ENCODE measurements around the gene VPS16. TPM values are rescaled to one million over a fixed set of nuclear protein-coding genes. Genes with fewer than 3 reads are reported as not detected.
A peak's percentile ranks its signal among the peaks of the same experiment; 100 is the strongest.

The VPS16 gene
- total and polyA plus RNA-seq, 11 donors: 13.9 to 28.6 (median 19.7) TPM

DNA sequence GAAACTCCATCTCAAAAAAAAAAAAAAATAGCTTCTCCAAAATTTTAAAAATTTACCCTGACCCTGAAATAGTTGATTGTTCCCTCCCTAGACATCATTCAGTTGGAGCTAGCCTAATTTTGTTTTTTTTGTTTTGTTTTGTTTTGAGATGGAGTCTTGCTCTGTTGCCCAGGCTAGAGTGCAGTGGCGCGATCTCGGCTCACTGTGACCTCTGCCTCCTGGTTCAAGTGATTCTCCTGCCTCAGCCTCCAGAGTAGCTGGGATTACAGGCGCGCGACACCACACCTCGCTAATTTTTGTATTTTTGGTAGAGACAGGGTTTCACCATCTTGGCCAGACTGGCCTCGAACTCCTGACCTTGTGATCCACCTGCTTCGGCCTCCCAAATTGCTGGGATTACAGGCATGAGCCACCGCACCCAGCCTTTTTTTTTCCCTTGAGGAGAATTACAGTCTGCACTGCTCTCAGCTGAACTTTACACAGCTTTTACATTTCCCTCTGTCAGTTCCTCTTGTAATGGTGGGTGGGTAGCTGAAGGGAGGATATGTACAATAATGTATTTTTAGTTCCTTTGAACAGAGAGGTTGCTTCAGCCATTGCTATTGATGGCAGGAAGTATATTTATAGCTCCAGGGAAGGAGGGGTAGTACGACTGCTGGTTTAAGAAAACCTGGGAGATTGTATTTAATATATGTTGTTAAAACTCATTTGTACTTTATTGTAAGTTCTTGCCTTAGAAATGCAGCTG is 60.5 kb downstream of the VPS16 start:
- Histone ChIP-seq H3K4me3 (no peak overlapping the region), H3K36me3 (no peaks in the 10 kb centered on the region), H3K27me3 (no peaks in the 10 kb centered on the region), H3K4me1 (peaks cover 0 to 29% (median 6%) of the 10 kb centered on the region in 12 donors), H3K9me3 (peaks cover 0 to 11% (median 0%) of the 10 kb centered on the region in 12 donors), H3K27ac (peak overlapping the region in 2 of 12 donors; percentile 16 to 18)
- ATAC-seq: peak in 3 of 4 donors; percentile 24 to 68 (median 66)
- TF ChIP-seq, protein P1, sequence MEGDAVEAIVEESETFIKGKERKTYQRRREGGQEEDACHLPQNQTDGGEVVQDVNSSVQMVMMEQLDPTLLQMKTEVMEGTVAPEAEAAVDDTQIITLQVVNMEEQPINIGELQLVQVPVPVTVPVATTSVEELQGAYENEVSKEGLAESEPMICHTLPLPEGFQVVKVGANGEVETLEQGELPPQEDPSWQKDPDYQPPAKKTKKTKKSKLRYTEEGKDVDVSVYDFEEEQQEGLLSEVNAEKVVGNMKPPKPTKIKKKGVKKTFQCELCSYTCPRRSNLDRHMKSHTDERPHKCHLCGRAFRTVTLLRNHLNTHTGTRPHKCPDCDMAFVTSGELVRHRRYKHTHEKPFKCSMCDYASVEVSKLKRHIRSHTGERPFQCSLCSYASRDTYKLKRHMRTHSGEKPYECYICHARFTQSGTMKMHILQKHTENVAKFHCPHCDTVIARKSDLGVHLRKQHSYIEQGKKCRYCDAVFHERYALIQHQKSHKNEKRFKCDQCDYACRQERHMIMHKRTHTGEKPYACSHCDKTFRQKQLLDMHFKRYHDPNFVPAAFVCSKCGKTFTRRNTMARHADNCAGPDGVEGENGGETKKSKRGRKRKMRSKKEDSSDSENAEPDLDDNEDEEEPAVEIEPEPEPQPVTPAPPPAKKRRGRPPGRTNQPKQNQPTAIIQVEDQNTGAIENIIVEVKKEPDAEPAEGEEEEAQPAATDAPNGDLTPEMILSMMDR (IDR thresholded peaks at IDR 0.05): no peak
- TF ChIP-seq POLR2A (IDR thresholded peaks at IDR 0.05): no peak
- intact Hi-C loops (cut with DNase I): no loop called here
- no peak for DNase-seq
- WGBS, 4 donors: 73 to 82% (median 78%) methylated on average over 11 of the region's 11 CpGs

DNA sequence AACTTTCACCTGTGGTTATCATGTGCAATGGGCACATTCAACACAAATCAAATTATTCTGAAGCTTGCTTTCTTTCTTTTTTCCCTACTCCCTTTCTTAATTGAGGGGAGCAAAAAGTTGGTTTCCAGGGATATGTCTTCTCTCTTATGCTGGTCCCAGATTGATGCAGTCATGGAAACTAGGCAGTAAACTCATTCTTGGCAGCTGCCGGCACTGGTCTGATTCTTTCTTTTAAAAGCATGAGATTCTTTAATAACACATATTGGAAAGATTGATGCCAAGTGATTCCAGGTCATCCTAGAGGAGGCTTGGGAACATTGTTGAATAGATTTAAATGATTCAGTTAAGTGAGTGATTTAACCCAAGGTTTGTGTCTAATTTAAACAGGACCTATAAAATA is 61.7 kb downstream of the VPS16 start:
- Histone ChIP-seq H3K9me3 (no peaks in the 10 kb centered on the region), H3K4me1 (peaks cover 0 to 29% (median 10%) of the 10 kb centered on the region in 12 donors), H3K27ac (peak overlapping the region in 1 of 12 donors; percentile 12), H3K27me3 (no peaks in the 10 kb centered on the region), H3K4me3 (no peak overlapping the region), H3K36me3 (no peaks in the 10 kb centered on the region)
- no peak for TF ChIP-seq POLR2A (IDR thresholded peaks at IDR 0.05)
- TF ChIP-seq, protein P1 (IDR thresholded peaks at IDR 0.05): no peak
- ATAC-seq (no peak), DNase-seq (no peak)
- intact Hi-C loops (cut with DNase I): no loop called here
- WGBS, 4 donors: 0 to 70% (median 10%) methylated on average over 1 of the region's 1 CpG

GRCh38 chr20:2902818-2903217 is 62.3 kb downstream of the VPS16 start:
- Histone ChIP-seq H3K36me3 (no peaks in the 10 kb centered on the region), H3K27ac (no peak overlapping the region), H3K9me3 (no peaks in the 10 kb centered on the region), H3K4me1 (peaks cover 0 to 29% (median 16%) of the 10 kb centered on the region in 12 donors), H3K4me3 (no peak overlapping the region), H3K27me3 (no peaks in the 10 kb centered on the region)
- ATAC-seq (no peak), DNase-seq (no peak)
- intact Hi-C loops (cut with DNase I): no loop called here
- no peak for TF ChIP-seq POLR2A (IDR thresholded peaks at IDR 0.05)
- TF ChIP-seq, protein P1 (IDR thresholded peaks at IDR 0.05): no peak
- 96 to 99% (median 98%) methylated on average over 3 of the region's 3 CpGs for WGBS, 4 donors

GRCh38 chr20:2903686-2904085 is 63.1 kb downstream of the VPS16 start:
- no peak overlapping the region for H3K27ac ChIP-seq
- no peak for DNase-seq
- intact Hi-C loops (cut with DNase I): no loop called here
- no peak overlapping the region for H3K4me3 ChIP-seq
- TF ChIP-seq, protein P1 (IDR thresholded peaks at IDR 0.05): no peak
- no peak for TF ChIP-seq POLR2A (IDR thresholded peaks at IDR 0.05)
- WGBS, 4 donors: 92 to 97% (median 94%) methylated on average over 6 of the region's 6 CpGs
- no peaks in the 10 kb centered on the region for H3K27me3 ChIP-seq
- peaks cover 0 to 29% (median 18%) of the 10 kb centered on the region in 12 donors for H3K4me1 ChIP-seq
- no peaks in the 10 kb centered on the region for H3K9me3 ChIP-seq
- no peaks in the 10 kb centered on the region for H3K36me3 ChIP-seq
- no peak for ATAC-seq

All from heart left ventricle (tissue), 16 donors.